DMS 273 treated with DMSO at 0.1 percent for 48 hours (cell line): ENCODE measurements around the gene GCK.
"Not testable (repeated sequence)": the region's sequence is repeated elsewhere in the genome, so short reads cannot be mapped to it uniquely, and the experiment has no call there.

Experiments
- DNase-seq: peaks from one replicate; lab custom pipeline; 2025; lab: John Stamatoyannopoulos, UW

GCK gene

DNA sequence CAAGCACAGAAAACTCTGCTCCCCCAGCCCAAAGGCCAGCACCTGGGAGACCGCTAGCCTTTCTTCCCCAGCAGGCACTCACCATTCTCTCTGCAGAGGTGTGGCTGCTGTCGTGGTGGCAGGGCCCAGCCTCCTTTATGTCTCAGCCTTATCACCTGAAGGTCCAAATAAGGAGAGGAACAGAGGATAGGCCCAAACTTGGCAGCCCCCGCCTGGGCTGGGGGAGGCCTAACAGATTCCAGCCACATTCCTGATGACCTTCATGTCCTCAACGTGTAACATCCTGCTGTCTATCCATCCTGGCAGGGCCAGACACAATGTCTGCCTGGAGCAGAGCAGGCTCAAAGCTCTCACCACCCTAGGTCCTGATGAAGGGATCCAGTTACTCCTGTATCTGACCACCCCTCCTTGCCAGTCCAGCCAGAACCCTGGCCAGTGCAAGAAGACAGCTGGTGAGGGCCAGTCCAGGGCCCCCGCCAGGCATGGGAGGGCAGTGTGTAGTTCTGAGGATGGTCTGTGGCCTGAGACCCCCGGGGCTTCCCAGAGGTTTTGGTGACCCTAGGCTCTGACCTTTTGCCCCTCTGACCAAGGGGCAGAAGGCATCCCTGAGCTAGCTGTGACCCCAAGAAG is 47.9 kb downstream of the GCK start, which contains the start of gene MYL7:
MYL7 (minus strand) TSS at position 112 of the 630 bp plus-strand sequence; CDS start at position 85, 27 bp downstream.
- no peak for DNase-seq

DNA sequence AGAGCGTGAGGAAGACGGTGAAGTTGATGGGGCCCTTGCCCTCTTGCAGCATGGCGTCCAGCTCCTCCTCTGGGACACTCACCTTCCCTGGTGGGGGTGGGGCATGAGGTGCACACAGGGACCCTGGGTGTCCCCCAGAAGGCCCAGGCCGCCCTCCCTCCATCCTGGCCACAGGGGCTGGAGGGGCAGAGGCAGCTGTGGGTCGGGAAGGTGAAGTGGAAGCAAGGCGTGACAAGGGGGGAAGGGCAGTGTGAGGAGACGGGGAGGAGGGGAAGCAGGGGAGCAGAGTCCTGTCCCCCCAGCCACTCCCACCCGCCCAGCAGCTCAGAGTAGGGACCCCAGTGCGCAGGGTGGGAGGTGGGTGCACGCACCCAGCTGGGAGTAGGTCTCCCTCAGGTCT is 48.9 kb downstream of the GCK start:
- no peak for DNase-seq

DNA sequence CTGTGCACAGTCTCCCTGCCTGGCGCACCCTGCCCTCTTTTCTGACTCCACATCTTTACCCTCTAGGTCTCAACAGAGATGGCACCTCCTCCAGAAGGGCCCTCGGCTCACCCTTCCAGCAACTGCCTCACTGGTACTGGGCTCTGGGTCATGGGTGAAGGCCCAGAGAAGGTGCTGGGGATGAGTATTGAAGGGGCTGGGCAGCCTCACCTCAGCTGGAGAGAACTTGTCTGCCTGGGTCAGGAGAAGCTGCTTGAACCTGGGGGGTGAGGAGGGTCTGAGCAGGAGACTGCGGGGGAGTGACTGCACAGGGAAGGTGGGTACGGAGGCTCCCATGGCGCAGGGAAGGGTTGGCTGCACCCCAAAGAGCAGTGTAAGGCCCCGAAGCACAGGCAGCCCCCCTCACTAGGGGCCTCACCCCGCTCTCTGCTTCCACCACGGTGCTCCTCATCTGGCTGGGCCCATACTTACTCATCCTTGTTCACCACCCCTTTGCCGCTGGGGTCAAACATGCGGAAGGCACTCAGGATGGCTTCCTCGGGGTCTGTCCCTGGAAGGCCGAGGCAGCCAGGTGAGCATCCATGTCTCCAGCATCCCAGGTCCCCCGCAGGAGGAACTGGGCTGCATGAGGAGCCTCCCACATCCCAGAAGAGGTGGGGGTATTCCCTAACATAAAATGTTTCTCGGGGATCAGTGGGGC is 49.8 kb downstream of the GCK start:
- no peak for DNase-seq

DNA sequence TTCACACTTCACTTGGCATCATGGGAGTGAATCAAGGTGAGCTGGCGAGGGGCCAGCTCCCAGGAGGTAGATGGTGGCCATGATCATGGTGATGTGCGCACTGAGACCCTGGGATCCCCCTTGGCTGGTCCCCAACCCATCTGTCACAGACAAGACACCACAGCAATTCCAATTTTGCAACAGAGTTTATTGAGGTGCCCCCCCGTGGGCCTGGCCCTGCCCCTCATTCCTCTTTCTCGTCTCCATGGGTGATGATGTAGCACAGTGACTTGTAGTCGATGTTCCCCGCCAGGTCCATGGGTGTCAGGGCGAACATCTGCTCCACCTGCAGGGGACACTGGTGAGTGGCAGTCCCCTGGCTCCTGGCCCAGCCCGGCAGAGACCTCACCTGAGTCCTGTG is 50.5 kb downstream of the GCK start:
- DNase-seq = no peak

DNA sequence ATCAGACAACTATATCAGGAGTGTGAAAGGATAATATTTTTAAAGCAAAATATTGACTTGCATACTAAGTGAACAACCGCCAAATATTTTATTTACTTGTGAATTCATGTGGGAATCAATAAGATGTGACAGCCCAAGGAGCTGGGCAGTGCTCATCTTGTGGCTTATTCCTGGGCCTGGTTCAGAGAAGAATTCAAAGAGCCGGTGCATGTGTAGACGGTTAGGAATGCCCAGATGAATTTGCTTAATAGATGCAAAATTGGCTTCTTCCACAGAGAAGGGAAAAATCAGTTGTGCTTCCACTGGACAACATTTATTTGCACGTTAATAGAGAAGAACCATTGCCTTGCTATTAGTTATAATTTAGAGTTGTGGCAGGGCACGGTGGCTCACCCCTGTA is 52.5 kb downstream of the GCK start:
- no peak for DNase-seq

DNA sequence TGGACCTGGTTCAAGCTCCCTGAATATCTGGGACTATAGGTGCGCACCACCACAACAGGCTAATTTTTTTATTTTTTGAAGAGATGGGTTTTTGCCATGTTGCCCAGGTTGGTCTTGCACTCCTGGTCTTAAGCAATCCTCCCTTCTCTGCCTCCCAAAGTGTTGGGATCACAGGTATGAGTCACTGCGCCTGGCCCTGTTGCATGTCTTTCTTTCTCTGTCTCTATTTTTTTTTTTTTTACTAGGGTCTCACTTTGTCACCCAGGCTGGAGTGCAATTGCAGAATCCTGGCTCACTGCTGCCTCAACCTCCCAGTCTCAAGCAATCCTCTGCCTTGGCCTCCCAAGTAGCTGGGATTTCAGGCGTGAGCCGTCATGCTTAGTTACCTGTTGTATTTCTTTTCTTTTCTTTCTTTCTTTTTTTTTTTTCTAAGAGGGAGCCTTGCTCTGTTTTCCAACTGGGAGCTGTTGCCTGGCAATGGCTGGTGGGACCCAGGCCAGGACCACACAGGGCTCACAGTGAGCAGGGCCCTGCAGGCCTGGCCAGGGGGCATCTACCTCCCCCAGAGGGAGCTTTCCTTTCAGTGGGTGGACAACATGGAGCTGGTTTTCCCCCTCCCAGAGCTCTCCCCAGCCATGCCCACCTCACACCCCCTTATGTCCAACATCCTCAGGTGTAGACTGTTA is 54.2 kb downstream of the GCK start:
- no peak for DNase-seq

DNA sequence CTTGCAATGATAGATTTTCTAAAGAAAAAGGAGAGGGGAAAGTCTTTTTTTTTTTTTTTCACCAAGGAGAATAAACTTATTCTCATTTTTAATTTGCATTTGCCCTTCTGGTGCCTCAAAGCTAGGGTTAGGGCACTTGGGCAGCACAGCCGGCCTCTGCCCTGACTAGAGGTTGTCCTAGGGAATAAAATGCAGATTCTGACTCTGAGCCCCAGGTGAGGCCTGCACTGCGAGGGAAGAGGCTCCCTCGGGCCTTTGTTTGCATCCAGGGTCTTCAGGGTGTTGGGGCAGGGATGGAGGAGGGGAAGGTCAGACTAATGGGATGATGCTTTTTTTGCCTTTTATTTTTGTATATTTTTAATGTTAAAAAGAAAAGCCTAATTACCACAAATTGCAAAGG is 55.9 kb downstream of the GCK start:
- no peak for DNase-seq

DNA sequence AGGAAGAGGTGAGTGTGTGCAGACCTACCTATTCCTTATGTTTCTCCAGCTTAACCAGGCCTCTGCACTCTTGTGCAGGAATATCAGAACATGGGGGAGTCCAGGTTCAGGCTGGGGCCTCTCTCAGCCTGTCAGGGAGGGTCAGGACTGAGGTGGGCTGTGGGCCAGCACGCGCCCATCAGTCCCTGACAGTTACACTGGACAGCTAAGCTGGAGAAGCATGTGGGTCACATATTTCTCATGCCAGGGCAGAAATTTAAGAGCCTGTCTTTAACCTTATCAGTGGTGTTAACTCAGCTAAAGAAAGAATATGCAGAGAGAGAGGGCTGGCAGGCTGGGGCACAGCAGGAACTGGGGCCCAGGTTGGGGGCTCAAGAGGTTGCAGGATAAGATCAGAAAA is 57.2 kb downstream of the GCK start:
- no peak for DNase-seq

DNA sequence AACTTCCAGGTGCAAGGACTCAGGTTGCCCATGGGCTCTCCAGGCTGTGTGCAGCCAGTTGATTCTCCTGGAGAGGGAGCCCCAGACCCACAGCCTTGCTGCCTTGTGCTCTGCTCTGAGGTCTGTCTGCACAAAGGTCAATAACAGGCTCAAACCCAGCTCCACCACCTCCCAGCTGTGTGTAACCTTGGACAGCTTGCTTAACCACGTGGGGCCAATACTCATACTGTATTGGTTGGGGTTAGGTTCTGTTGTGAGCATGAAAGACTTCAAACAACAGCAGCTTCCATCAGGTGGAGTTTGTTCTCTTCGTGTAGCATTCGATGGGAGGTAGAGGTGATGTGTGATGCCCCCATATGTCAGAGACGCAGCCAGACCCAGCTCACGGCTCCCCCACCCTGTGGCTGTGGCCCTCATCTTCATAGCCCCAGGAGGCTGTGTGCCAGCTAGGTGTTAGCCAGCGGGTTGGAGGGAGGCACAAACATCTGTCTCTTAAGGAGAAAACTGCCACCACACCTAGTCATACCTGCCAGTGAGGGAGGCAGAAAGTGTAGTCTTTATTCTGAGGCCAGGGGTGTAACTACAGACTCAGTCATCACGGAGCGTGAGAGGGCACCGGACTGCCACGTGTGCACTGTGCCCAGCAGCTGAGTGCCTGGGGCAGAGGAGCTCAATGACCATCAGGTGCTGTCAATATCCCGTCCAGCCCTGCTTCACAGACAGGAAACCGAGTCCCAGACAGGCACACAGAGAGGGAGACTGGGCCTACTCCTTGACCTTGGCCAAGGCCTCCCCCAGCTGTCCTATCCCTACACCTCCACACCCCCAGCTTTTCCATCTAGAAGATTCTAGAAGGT is 57.8 kb downstream of the GCK start:
- DNase-seq = peak; percentile 86

DNA sequence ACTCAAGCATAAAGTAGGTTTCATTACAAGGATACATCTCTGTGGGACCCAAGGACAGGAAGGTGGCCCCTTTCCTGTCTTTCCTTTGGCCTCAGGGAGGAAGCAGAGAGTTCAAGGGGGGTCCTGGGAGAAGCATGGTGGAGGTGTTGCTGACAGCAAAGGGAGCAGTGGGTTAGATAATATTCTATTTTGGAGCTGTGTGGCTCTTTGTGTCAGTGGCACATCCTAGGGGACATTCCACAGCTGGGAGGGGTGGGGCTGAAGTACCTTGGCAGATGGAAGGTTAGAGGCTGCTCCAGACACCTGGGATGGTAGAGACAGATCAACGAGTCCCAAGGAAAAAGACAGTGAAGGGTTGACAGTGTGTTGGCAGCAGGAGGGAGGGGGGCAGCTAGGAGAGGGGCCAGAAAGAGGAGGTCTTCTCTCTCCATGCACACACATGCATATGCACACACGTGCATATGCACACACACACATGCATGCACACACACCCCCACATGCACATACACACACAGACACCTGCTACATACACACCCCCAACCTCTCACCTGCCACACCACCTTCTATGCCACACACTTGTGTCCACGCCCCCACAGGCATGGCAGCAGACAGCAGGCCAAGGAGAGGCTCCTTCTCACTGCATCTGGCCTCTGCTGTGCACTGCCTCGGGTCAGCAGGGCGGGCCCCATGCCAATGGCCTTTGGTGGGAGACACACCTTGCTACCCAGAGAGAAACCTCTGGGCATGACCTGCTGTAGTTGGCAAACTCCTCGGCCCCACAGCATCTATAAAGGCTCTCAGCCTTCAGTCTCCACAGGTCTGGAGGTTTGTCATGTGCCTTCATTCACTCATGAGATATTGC is 60.3 kb downstream of the GCK start:
- no peak for DNase-seq

DNA sequence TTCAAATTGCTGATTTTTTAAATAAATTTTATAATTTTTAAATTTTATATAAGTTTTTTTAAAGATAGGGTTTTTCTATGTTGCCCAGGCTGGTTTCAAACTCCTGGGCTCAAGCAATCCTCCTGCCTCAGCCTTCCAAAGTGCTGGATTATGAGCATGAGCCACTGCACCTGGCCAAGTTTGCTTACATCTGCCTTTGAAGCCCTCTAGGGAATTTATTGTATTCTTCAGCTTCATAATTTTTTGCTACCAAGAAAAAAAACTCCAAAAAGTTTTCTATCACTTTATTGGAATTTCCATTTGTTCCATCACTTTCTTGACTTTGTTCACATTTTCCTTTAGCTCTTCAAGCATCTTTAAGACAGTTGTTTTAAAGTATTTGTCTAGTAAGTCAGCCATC is 62.1 kb downstream of the GCK start:
- DNase-seq = no peak

DNA sequence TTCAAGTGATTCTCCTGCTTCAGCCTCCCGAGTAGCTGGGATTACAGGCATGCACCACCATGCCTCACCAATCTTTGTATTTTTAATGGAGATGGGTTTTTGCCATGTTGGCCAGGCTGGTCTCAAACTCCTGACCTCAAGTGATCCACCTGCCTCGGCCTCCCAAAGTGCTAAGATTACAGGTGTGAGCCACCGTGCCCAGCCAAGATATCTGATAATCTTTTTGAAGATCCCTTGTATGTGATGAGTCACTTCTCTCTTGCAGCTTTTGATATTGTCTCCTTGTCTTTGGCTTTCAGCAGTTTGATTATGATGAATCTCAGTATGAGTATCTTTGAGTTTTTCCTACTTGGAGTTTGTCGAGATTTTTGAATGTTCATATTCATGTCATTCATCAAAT is 62.7 kb downstream of the GCK start:
- DNase-seq = not testable (repeated sequence)

DNA sequence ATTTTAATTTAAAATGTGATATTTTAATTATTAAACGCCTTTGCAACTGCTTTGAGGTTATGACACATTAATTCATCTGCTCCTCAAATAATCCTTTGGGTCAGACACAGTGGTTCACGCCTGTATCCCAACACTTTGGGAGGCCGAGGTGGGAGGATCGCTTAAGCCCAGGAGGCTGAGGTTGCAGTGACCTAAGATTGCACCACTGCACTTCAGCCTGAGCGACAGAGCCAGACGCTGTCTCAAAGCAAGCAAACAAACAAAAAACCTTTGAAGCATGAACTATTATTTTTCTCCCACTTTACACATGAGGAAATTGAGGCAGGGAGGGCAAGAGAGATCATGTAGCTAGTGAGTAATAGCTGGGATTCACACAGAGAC is 64.4 kb downstream of the GCK start:
- no peak for DNase-seq

DNA sequence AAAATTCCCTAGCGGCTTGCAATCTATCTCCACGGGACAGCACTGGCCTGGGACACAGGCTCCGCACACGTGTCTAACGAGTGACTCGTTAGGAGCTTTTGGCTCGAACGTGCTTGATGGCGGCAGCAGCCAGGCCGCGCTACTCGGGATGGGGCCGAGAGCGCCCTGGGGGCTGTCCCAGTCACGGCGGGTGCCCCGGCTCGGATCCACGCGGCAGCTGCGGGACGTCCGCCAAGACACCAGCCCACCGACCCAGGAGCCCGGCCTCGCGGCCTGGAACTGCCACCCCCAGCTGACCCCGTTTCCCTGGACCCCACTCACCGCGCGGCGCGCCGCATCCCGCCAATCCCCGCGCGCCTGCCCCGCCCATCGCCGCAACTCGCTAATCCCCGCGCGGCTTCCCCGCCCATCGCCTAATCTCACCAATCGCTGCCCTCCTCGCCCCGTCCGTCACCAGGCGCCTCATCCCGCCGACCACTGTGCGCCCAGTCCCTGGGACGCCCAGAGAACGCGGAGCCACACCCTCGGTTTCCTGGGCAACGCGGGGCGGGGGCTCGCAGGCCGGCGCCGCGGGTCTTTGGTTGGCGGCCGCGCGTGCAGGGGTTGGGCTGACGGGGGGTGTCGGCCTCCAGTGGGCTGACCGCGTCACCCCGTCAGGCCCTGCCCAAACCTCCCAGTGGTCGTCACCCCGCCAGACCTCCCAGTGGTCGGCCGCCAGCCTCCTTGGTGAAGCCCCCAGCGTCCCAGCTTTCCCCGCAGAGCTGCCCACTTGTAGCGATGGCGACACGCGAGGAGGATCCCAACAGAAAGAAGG is 65.8 kb downstream of the GCK start, which contains the start of gene POLD2:
POLD2 (minus strand) TSS at position 359 of the 814 bp plus-strand sequence. CDS start 1,495 bp downstream, outside the sequence.
- peak; percentile 98 for DNase-seq

DNA sequence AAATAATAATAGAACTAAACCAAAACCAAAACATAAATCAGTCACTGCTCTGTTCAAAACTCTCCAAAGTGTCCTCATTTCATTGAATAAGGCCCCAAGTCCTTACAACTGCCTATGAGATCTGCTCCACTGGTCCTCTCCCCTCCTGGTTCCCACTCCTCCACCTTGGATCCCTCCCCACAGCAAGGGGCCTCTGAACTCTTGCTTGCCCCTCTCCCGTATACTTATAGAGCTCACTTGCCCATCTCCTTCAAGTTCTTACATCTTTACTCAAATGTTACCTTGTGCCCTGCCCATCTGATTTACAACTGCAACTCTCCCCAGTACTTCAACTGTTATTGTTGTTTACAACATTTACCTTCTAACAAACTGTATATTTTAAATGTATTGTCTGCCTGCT is 66.7 kb downstream of the GCK start:
- no peak for DNase-seq

DNA sequence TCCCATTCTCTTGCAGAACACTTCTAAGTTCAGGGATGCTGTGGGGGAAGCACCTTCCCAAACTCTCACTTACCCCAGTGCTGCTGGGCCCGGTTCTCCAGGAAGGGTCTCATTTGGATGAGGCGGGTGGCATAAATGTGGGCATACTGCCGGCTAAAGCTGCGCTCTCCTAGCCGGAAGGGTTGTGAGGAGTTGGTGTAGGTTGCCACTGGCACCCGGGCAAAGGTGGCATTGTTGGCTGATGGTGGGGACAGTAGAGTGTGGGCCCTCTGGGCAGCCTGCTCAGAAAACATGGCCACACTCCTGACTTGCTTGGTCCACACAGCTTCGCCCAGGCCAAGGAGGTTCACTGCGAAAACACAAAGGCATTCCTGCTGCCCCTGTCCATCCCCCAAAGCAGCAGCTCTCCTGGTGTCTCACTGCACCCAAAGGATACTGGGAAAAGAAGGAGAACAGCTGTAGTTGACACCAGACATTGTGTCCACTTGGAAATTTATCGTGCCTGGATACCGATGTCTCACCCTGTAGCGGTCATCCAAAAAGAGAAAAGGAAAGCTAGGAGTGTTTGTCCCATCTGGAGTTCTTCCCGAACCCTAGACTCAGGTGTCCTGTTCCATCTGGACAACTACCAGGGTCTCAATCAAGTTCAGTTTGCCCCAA is 67.3 kb downstream of the GCK start:
- no peak for DNase-seq

DNA sequence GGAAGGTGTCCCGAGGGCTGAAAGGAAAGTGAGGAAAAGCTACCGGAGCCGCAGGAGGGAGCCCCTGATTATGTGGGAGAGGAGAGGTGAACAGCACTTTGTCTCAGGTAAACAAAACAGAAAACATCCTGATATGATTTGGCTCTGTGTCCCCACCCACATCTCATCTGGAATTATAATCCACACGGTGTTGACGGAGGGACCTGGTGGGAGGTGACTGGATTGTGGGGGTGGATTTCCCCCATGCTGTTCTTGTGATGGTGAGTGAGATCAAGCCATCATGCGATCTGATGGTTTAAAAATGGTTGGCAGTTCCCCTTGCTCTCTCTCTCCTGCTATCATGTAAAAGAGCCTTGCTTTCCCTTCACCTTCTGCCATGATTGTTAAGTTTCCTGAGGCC is 68.8 kb downstream of the GCK start:
- no peak for DNase-seq

DNA sequence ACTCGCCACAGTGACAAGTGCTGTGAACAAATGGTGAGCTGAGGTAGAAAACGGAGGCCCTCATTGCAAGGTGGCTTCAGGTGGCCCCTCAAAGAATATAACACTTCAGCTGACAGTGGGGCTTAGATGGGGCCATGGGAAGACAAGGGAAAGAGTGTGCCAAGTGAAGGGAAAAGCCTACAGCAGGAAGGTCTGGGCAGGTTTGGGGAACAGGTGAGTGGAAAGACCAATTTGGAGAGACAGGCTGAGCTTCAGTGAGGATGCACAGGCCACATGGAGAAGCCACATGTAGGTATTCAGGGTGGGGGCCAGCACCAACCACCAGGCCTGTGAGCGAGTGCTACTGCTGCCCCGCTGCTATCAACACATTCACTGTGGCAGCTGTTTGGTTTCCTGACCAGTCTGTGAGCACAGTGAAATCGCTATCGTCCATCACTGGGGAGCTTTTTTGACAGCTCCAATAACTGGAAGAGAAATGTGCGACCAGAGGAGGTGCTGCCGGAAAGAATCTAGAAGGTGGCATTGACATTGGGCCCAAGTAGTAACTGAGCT is 69.3 kb downstream of the GCK start:
- no peak for DNase-seq

DNA sequence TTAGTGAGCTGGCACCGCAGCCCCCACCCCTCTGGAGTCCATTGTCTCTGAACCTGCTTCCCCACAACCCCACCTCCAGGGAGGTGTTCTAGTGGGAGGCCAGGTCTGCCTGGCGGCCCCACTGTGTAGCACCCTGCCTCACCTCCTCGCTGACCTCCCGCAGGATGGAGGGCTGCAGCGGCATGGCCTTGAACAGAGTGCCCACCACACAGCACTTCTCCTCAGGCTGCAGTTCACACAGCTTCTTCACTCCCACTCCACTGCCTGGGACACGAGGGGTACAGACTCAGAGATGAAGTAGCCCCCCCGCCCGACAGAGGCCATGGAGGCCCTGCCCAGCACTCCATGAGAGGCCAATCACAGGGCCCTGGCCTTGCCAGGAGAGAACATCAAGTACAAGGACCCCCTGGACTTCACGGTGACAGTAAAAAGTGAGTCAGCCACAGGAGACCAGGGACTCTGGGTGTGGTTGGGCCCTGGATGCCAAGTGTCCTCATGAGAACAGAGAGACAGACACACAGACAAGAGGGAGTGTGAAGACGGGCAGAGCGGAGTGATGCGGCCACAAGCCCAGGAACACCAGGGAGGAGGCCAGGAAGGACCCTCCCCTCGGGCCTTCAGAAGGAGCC is 71.3 kb downstream of the GCK start:
- DNase-seq = no peak
